Vagina (tissue), 2 donors: ENCODE measurements around the gene EN2.

Experiments
- POLR2AphosphoS5 ChIP-seq, 2 donors: sonication (generic); formaldehyde crosslinking; IDR thresholded peaks; one replicate each; pipeline ENCODE4 v1.9.0; 2017; ENCODE audit warnings: antibody characterized with exemption in 2 of 2, mild to moderate bottlenecking in 2 of 2, low read depth in 1 of 2; ENCODE audit not compliant: insufficient read depth in 1 of 2
- TF ChIP-seq, protein P1 (sequence below), 3 experiments: fragments of 450-650 bp in 2 of 3; fragments of 200-600 bp in 1 of 3; sonication (generic) in 1 of 3; IDR thresholded peaks; one replicate each; pipeline ENCODE4 v1.5.1; 2017 to 2019; ENCODE audit warnings: antibody characterized with exemption in 3 of 3, mild to moderate bottlenecking in 2 of 3, moderate library complexity in 2 of 3

DNA sequence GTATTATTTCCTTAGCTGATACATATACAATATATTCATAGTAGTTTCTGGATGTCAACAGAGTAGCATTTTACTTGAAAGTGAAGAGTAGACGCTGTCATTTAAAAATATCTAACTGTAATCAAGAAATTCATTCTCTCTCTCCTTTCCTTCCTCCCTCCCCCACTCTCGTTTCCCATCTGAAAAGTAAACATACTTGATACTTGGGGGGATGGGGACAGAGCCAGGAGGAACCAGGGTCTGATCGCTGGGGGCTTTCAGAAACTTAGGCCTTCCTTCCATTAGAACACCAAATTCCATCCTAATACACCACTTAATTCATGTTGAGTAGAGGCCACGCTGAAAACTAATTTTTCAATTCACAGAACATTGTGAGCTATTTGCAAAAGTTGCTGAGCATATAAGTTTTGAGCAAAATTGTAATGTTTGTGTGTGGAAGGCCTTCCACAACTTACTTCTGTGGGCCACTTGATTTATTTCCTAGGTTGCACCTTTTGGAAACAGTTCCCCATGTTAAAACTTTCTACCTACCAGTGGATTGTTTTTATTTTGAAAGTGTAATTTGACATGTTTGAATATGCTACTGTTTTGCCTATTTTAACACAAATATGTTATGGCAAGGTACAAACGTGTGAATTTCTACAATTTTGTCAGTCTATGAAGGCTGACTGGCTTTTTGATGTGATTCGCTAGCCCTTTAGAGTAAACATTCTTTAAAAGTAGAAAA is 53.2 kb downstream of the EN2 start:
- TF ChIP-seq POLR2AphosphoS5 (IDR thresholded peaks at IDR 0.05; ENCODE audit: insufficient read depth in 1 of 2, low read depth in 1 of 2), result no peak
- TF ChIP-seq, protein P1, sequence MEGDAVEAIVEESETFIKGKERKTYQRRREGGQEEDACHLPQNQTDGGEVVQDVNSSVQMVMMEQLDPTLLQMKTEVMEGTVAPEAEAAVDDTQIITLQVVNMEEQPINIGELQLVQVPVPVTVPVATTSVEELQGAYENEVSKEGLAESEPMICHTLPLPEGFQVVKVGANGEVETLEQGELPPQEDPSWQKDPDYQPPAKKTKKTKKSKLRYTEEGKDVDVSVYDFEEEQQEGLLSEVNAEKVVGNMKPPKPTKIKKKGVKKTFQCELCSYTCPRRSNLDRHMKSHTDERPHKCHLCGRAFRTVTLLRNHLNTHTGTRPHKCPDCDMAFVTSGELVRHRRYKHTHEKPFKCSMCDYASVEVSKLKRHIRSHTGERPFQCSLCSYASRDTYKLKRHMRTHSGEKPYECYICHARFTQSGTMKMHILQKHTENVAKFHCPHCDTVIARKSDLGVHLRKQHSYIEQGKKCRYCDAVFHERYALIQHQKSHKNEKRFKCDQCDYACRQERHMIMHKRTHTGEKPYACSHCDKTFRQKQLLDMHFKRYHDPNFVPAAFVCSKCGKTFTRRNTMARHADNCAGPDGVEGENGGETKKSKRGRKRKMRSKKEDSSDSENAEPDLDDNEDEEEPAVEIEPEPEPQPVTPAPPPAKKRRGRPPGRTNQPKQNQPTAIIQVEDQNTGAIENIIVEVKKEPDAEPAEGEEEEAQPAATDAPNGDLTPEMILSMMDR (IDR thresholded peaks at IDR 0.05), result no peak
